ENCODE data around the gene RORC. TPM values are rescaled to one million over a fixed set of nuclear protein-coding genes. Genes with fewer than 3 reads are reported as not detected.

The RORC gene
- total and polyA plus RNA-seq, 8 donors, result 11.9 to 36.7 (median 23.1) TPM

DNA sequence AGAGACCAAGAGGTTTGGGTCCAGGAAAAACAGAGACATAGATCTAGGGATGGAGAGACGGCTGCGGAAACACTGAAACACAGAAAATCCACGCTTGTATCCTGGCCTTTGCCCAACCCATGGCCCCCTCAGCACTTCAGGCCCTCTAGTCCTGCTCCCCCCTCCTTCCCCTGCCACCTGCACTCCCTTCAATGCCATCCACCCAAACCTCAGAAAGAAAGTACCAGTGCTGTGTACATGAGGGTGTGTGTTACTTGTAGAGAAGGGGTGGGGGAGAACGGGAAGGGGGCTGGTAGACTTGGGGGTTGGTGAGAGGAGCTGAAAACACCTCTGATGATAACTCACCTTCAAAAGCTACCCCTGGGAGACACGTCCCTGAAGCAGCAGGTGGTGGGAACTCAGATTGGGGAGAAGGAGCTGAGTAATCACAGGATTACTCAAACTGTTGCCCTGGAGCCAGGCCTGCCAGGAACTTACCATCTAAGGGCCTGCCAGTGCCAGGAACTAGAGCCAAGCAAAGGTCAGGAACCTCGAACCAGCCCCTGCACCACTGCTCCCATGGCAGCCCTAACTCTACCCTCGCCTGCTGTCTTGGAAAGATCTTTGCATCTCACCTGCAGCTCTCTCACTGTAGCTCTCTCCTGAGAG is 11.5 kb downstream of the RORC start:
- ATAC-seq (peak; percentile 73 to 91 (median 85)), FAIRE-seq (no peak), DNase-seq (peak in 5 of 6 donors; percentile 73 to 80 (median 76))
- H3K4me3 ChIP-seq, result no peak overlapping the region
- H3K27ac ChIP-seq, result peak overlapping the region in 2 of 4 donors; percentile 31 to 55
- H3K27me3 ChIP-seq, result no peaks in the 10 kb centered on the region
- intact Hi-C loops (cut with DNase I), result loop anchor here in 1 of 3 donors (10.0 kb wide), 1 partner anchor 45 kb away; no protein-coding TSS in a partner anchor
- no peaks in the 10 kb centered on the region for H3K9me3 ChIP-seq
- TF ChIP-seq, protein P1, sequence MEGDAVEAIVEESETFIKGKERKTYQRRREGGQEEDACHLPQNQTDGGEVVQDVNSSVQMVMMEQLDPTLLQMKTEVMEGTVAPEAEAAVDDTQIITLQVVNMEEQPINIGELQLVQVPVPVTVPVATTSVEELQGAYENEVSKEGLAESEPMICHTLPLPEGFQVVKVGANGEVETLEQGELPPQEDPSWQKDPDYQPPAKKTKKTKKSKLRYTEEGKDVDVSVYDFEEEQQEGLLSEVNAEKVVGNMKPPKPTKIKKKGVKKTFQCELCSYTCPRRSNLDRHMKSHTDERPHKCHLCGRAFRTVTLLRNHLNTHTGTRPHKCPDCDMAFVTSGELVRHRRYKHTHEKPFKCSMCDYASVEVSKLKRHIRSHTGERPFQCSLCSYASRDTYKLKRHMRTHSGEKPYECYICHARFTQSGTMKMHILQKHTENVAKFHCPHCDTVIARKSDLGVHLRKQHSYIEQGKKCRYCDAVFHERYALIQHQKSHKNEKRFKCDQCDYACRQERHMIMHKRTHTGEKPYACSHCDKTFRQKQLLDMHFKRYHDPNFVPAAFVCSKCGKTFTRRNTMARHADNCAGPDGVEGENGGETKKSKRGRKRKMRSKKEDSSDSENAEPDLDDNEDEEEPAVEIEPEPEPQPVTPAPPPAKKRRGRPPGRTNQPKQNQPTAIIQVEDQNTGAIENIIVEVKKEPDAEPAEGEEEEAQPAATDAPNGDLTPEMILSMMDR (IDR thresholded peaks at IDR 0.05), result no peak
- peaks cover 9 to 24% (median 18%) of the 10 kb centered on the region in 3 donors for H3K4me1 ChIP-seq
- 59 to 60% methylated on average over 7 of the region's 7 CpGs for WGBS, 2 donors
- peaks cover 0 to 25% (median 3%) of the 10 kb centered on the region in 3 donors for H3K36me3 ChIP-seq

DNA sequence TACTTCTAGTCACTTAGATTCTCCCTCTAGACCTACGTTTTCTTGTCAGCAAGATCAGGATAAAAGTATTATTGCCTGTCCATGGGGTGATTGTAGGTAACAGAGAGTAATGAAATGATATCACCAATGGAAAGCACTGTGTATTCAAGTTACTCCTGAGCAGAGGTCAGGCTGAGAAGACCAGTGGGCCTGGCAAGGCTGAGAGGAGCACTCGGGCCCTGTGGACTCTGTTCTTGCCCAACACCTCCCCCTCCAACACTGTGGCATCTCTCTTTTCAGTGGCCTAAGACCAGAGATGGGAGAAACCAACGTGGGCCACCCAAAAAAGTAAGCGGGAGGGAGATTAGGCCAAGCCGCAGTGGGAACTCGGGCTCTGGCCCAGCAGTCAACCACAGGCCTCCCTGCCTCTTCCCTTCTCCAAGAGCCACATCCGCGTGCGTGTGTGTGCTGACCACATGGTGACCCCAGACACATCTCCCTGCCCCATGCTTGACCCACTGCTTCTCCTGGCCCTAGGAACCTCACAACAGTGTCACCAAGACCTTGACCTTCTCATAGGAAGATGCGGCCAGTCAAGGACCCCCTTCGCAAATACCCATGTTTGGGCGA is 12.3 kb downstream of the RORC start:
- no peak overlapping the region for H3K4me3 ChIP-seq
- H3K36me3 ChIP-seq, result peaks cover 0 to 33% (median 11%) of the 10 kb centered on the region in 3 donors
- no peaks in the 10 kb centered on the region for H3K9me3 ChIP-seq
- FAIRE-seq (no peak), DNase-seq (no peak), ATAC-seq (no peak)
- intact Hi-C loops (cut with DNase I), result no loop called here
- no peaks in the 10 kb centered on the region for H3K27me3 ChIP-seq
- H3K4me1 ChIP-seq, result peaks cover 9 to 24% (median 18%) of the 10 kb centered on the region in 3 donors
- TF ChIP-seq, protein P1 (IDR thresholded peaks at IDR 0.05), result no peak
- 83 to 84% methylated on average over 12 of the region's 12 CpGs for WGBS, 2 donors
- H3K27ac ChIP-seq, result no peak overlapping the region

DNA sequence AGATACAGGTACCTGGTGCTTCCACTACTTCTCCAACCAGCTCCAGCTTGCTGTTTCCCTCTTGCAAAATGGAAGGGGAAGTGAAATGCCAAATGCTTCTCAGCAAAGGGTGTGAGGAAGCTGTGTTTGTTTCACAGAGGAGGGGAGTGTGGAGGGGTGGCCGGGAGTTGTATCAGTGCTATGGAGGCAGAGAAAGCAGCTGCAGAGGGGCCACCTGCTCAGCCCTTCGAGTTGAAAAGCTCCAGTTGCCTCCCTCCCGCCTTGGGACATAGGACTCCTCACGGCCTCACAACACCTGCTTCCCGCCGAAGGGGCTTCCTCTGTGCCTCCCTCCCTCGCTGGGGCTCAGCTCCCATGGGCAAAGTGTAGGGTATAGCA is 14.3 kb downstream of the RORC start:
- Histone ChIP-seq H3K27ac (no peak overlapping the region), H3K9me3 (no peaks in the 10 kb centered on the region), H3K36me3 (peaks cover 0 to 53% (median 23%) of the 10 kb centered on the region in 3 donors), H3K27me3 (no peaks in the 10 kb centered on the region), H3K4me1 (peaks cover 9 to 24% (median 18%) of the 10 kb centered on the region in 3 donors), H3K4me3 (no peak overlapping the region)
- intact Hi-C loops (cut with DNase I), result no loop called here
- ATAC-seq (no peak), DNase-seq (peak in 1 of 6 donors; percentile 43), FAIRE-seq (no peak)
- whole genome bisulfite sequencing, 2 donors, result 78 to 81% methylated on average over 7 of the region's 7 CpGs
- TF ChIP-seq, protein P1 (IDR thresholded peaks at IDR 0.05), result no peak

DNA sequence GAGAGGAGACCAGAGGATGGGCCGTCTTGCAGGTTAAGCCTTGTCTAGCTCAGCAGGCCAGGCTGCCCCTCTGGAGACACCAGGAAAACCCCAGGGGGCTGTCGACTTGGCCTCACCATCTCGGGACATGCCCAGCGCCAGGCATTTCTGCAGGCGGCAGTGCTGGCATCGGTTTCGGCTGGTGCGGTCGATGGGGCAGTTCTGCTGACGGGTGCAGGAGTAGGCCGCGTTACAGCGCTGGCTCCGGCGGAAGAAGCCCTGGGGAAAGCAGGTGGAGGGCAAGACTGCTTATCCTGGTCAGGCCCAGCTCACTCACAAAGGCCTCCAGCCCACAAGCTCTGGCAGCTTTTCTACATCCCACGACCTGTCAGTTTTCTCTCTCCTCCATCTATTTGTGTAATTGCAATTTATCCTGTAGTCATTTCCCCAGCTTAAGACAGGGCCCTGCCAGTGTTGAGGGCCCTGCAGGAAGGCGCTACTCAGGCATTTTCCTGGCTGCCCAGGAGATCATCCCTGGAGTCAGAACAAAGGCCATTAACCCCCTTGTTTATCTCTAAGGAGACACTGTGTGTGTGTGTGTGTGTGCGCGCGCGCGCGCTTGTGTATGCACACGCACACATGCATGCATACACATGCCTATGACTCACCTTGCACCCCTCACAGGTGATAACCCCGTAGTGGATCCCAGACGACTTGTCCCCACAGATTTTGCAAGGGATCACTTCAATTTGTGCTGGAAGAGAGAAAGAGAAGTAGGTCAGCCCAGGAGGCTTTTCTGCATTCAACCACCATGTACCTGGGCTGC is 14.9 kb downstream of the RORC start:
- peak in 2 of 6 donors; percentile 45 to 67 for DNase-seq
- H3K27ac ChIP-seq, result no peak overlapping the region
- peaks cover 9 to 21% (median 18%) of the 10 kb centered on the region in 3 donors for H3K4me1 ChIP-seq
- no peak for FAIRE-seq
- intact Hi-C loops (cut with DNase I), result no loop called here
- H3K9me3 ChIP-seq, result no peaks in the 10 kb centered on the region
- TF ChIP-seq, protein P1 (IDR thresholded peaks at IDR 0.05), result no peak
- no peak for ATAC-seq
- peaks cover 0 to 59% (median 23%) of the 10 kb centered on the region in 3 donors for H3K36me3 ChIP-seq
- H3K4me3 ChIP-seq, result no peak overlapping the region
- WGBS, 2 donors, result 79 to 81% methylated on average over 26 of the region's 26 CpGs
- no peaks in the 10 kb centered on the region for H3K27me3 ChIP-seq

All from pancreas (tissue), 10 donors.